Measurements from ENCODE around the gene CEP68. TPM values are rescaled to one million over a fixed set of nuclear protein-coding genes. Genes with fewer than 3 reads are reported as not detected.

The CEP68 gene
- total RNA-seq, 1 donor, result 38.5 TPM

DNA sequence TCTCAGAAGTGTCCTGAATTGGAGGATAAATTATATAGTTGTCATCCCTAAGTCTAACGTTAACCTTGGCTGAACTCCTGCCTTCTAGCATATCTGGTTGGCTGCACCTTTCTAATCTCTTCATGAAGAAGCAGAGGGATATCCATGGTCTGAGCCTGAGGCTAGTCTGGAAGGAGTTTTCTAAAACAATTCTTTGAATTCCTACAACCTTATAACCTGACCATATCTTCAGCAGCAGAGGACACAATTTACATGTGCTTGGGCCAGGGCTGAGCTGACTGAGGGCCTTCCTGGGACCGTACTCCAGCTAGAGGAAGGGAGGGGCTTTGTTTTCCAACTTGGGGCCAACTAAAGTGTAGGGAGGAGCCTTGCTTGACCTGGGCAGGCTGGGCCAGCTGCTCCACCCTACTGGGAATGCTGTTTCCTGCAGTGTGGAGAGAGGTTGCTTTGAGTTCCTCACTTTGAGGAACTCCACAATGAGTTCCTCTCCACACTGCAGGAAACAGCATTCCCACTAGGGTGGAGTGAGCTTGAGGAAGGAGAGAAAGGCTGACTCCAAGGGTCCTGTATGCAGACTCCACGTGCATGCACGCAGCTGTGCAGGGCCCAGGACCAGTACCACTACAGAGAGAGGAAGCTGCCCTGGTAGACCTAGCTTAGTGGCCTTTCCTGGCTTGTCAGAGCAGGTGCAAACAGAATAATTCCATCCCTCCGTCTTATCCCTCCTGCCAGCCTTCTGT, 19.6 kb downstream of the CEP68 start:
- DNase-seq (ENCODE audit: low read depth in 2 of 3, low spot score in 2 of 3), result no peak

DNA sequence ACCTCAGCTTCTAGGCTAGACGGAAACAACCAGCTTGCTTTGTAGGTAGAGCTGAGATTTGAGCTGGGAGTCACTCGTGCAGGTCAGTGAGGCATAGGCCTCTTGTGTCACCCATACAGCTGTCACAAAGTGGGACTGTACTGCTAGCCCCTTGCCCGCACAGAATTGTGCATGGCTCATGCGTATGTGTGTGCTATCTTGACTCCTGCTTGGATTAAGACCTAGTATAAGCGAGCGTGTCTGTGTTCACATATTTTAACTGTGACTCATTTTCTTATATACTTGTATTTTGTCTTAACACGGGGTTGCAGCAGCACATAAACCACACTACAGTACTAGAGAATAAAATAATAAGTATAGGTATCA, 20.1 kb downstream of the CEP68 start:
- no peak for DNase-seq (ENCODE audit: low read depth in 2 of 3, low spot score in 2 of 3)

- no peak for DNase-seq (ENCODE audit: low read depth in 2 of 3, low spot score in 2 of 3)
These were observed 21.7 kb downstream of the CEP68 start for GRCh38 chr2:65077898-65078297.

- DNase-seq (ENCODE audit: low read depth in 2 of 3, low spot score in 2 of 3), result no peak
These were observed 22.8 kb downstream of the CEP68 start for GRCh38 chr2:65079017-65079416.

DNA sequence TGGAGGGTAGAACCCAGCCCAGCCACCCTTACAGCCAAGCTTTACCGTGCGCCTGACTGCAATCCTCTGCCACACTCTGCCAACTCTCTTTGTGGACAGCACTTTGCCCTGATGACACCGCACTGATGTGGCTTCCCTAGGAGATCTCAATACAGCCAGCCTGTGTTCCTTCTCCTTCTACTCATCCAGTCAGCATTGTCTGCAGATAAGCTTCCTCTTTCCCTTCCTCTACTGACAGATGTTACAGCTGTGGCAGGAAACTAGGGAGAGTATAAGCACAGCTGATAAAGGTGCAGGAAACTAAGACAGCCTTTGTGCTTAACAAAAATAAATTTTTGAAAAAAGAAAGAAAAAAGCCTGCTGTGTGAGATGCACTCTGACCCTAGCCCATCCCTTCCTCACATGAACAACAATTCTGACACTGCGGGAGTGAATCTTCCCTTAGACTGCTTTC, 25.0 kb downstream of the CEP68 start:
- DNase-seq (ENCODE audit: low read depth in 2 of 3, low spot score in 2 of 3), result peak in 2 of 3 donors; percentile 92 to 98

GRCh38 chr2:65085148-65085547, 28.9 kb downstream of the CEP68 start:
- DNase-seq (ENCODE audit: low read depth in 2 of 3, low spot score in 2 of 3), result no peak

DNA sequence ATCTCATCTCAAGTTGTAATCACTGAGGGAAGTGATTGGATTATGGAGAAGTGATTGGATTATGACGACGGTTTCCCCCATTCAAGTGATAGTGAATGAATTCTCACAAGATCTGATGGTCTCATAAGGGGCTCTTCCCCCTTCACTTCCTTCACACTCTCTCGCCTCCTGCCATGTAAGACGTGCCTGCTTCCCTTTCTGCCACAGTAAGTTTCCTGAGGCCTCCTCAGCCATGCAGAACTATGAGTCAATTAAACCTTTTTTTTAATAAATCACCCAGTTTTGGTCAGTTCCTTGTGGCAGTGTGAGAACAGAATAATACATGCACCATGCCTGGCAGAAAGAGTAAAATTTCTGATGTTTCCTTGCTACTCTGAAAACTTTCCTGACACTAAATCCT, 36.6 kb downstream of the CEP68 start:
- peak in 1 of 3 donors; percentile 26 for DNase-seq (ENCODE audit: low read depth in 2 of 3, low spot score in 2 of 3)

DNA sequence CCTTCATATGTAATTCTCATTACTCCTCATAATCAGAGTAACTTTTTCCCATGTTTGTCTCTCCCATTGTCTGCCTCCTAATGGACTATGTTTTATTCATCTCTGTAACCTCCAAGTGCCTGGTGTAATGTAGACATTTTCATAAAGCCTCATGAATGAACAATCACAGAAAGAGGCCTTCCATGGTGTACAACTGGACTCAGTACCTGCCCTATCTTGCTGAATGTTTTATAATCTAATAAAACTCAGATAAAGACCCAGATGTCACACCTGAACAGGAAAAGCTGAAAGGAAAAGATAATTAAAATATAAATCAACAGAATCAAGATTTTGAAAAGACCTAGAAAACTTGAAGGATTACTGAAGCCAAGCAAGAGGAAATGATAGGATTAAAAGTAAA, 37.0 kb downstream of the CEP68 start:
- no peak for DNase-seq (ENCODE audit: low read depth in 2 of 3, low spot score in 2 of 3)

GRCh38 chr2:65096948-65097347, 40.7 kb downstream of the CEP68 start:
- DNase-seq (ENCODE audit: low read depth in 2 of 3, low spot score in 2 of 3), result no peak

DNA sequence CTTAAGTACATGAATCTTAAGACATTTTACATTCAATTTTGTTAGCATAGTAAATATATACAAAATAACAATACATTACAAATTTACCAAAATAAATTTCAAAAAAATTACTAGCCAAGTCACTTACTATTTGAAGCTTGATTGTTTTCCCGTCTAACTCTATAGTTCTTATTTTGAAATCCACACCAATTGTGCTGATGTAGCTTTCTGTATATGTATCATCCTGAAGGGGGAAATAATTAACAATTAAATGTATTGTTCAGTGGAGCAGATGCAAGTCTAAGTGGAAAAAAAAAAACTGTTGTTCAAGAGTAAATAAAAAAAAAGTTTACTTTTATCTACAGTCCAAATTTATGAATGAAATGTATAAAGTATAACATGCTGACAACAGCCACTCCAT, 41.6 kb downstream of the CEP68 start:
- DNase-seq (ENCODE audit: low read depth in 2 of 3, low spot score in 2 of 3), result no peak

DNA sequence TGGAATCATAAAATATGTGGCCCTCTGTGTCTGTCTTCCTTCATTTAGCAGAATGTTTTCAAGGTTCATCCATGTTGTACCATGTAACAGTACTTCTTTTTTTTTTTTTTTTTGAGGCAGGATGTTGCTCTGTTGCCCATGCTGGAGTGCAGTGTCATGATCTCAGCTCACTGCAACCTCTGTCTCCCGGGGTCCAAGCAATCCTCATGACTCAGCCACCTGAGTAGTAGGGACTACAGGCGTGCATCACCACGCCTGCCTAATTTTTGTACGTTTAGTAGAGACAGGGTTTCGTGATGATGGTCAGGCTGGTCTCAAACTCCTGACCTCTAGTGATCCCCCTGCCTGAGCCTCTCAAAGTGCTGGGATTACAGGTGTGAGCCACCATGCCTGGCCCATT, 42.5 kb downstream of the CEP68 start:
- no peak for DNase-seq (ENCODE audit: low read depth in 2 of 3, low spot score in 2 of 3)

DNA sequence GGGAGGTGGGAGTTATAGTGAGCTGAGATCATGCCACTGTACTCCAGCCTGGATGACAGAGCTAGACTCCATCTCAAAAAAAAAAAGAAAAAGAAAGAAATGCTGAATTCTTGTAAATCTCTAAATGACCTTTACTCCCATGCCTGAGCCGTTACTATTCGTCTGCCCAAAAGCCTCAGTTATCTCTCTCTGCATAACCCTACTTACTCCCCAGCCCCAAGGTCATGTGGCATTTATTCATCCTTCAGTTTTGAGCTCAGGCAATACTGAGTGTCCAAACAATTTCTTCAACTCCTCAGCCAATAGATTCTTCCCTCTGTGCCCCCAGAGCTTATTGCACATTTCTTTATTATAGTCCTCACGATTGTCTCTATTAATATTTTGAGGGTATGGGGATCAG, 44.9 kb downstream of the CEP68 start:
- DNase-seq (ENCODE audit: low read depth in 2 of 3, low spot score in 2 of 3), result no peak

- DNase-seq (ENCODE audit: low read depth in 2 of 3, low spot score in 2 of 3), result no peak
These were observed 46.9 kb downstream of the CEP68 start for GRCh38 chr2:65103013-65103715.

DNA sequence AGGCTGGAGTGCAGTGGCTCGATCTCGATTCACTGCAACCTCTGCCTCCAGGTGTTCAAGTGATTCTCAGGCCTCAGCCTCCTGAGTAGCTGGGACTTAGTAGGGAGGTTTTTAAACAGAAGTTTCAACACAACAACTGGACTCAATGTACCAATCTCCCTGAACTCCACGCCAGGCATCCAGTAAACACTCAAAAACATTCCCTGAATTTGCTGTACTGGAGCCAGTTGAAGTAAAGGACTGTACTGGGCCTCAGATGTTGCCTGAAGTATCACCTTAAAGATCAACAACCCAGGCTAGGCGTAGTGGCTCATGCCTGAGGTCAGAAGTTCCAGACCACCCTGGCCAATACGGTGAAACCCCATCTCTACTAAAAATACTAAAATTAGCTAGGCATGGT, 51.3 kb downstream of the CEP68 start:
- DNase-seq (ENCODE audit: low read depth in 2 of 3, low spot score in 2 of 3), result no peak

GRCh38 chr2:65108780-65109179, 52.6 kb downstream of the CEP68 start:
- no peak for DNase-seq (ENCODE audit: low read depth in 2 of 3, low spot score in 2 of 3)

GRCh38 chr2:65112633-65113032, 56.4 kb downstream of the CEP68 start:
- no peak for DNase-seq (ENCODE audit: low read depth in 2 of 3, low spot score in 2 of 3)

DNA sequence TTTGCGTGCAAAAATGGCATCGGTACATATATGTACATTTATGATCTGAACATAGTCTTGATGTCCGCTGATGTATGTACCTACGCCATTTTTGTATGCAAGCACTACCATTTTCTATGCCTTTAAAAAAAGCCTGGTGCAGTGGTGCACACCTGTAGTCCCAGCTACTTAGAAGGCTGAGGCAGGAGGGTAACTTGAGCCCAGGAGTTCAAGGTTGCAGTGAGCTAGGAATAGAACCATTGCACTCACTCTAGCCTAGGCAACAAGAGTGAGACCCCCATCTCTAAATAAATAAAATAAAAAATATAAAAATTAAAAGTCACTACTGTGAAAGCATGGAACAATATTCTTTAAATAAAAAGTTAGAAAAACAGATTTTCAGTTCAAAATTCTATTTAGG, 57.0 kb downstream of the CEP68 start:
- DNase-seq (ENCODE audit: low read depth in 2 of 3, low spot score in 2 of 3), result no peak

GRCh38 chr2:65113816-65114215, 57.6 kb downstream of the CEP68 start:
- no peak for DNase-seq (ENCODE audit: low read depth in 2 of 3, low spot score in 2 of 3)

GRCh38 chr2:65114921-65115320, 58.7 kb downstream of the CEP68 start:
- no peak for DNase-seq (ENCODE audit: low read depth in 2 of 3, low spot score in 2 of 3)

- DNase-seq (ENCODE audit: low read depth in 2 of 3, low spot score in 2 of 3), result no peak
These were observed 60.4 kb downstream of the CEP68 start for GRCh38 chr2:65116645-65117044.

GRCh38 chr2:65120990-65121693, 64.9 kb downstream of the CEP68 start:
- DNase-seq (ENCODE audit: low read depth in 2 of 3, low spot score in 2 of 3), result no peak

DNA sequence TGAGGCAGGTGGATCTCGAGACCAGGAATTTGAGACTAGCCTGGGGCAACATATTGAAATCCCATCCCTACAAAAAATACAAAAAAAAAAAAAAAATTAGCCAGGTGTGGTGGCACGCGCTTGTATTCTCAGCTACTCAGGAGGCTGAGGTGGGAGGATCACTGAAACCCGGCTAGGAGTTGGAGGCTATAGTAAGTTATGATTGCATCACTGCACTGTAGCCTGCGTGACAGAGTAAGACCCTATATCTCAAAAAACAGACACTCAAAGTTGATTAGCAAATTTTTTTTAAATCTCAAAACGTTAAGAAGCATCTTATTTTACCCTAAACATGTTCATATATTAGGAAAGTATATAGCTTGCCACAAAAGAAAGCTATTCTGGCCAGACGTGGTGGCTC, 66.1 kb downstream of the CEP68 start:
- DNase-seq (ENCODE audit: low read depth in 2 of 3, low spot score in 2 of 3), result no peak

All from hematopoietic multipotent progenitor cell (in vitro differentiated cells).